Myocyte (in vitro differentiated cells): Measurements from ENCODE around the gene INHBE. TPM values are rescaled to one million over a fixed set of nuclear protein-coding genes. Genes with fewer than 3 reads are reported as not detected.
A peak's percentile ranks its signal among the peaks of the same experiment; 100 is the strongest.
"Not testable (repeated sequence)": the region's sequence is repeated elsewhere in the genome, so short reads cannot be mapped to it uniquely, and the experiment has no call there.

Experiments
- DNase-seq: peaks from one replicate; pipeline ENCODE4 v3.0.0-alpha.2; 2012; ENCODE audit warnings: low read depth
- polyA plus RNA-seq: library from polyadenylated mRNA; unstranded; fragments of >200 nt; gene quantifications from one replicate; pipeline ENCODE4 v1.2.1, GENCODE V29; 2012; ENCODE audit warnings: missing spikeins
- total RNA-seq: library from RNA; depleted of rRNA; stranded (reverse); fragments of >200 nt; gene quantifications from 2 replicates; pipeline ENCODE4 v1.2.3, GENCODE V29; 2014

The INHBE gene
- 12.2 and 15.7 TPM in 2 replicates for total RNA-seq
- polyA plus RNA-seq, result 16.6 TPM

- peak; percentile 97 for DNase-seq
Measured at GRCh38 chr12:57454566-57455373, at the start of gene INHBE. Gene INHBE (plus strand): TSS chr12:57455307. CDS start chr12:57455537, 230 bp downstream.

GRCh38 chr12:57410534-57410933 is 44.6 kb upstream of the INHBE start:
- DNase-seq, result no peak

- DNase-seq, result peak; percentile 34
Measured at GRCh38 chr12:57414160-57414559, 40.9 kb upstream of the INHBE start.

GRCh38 chr12:57415088-57415487 is 40.0 kb upstream of the INHBE start:
- no peak for DNase-seq

- peak; percentile 14 for DNase-seq
Measured at GRCh38 chr12:57416039-57416996, 38.8 kb upstream of the INHBE start.

- no peak for DNase-seq
Measured at GRCh38 chr12:57418255-57418654, 36.9 kb upstream of the INHBE start.

- DNase-seq, result no peak
Measured at GRCh38 chr12:57419495-57419894, 35.6 kb upstream of the INHBE start.

- no peak for DNase-seq
Measured at GRCh38 chr12:57420482-57420881, 34.6 kb upstream of the INHBE start.

- not testable (repeated sequence) for DNase-seq
Measured at GRCh38 chr12:57426948-57427347, 28.2 kb upstream of the INHBE start.

- DNase-seq, result no peak
Measured at GRCh38 chr12:57428965-57429364, 26.1 kb upstream of the INHBE start.

- no peak for DNase-seq
Measured at GRCh38 chr12:57429473-57430111, 25.5 kb upstream of the INHBE start.

- DNase-seq, result no peak
Measured at GRCh38 chr12:57430112-57430930, 24.8 kb upstream of the INHBE start.

GRCh38 chr12:57430931-57431566 is 24.1 kb upstream of the INHBE start, which contains the start of gene R3HDM2:
Gene R3HDM2 (minus strand): TSS chr12:57431043. CDS start chr12:57310428, 120,615 bp downstream.
- peak; percentile 94 for DNase-seq

GRCh38 chr12:57431654-57432188 is 23.4 kb upstream of the INHBE start:
- no peak for DNase-seq

GRCh38 chr12:57433370-57433769 is 21.7 kb upstream of the INHBE start:
- DNase-seq, result no peak

- DNase-seq, result peak; percentile 10
Measured at GRCh38 chr12:57434517-57435223, 20.4 kb upstream of the INHBE start, which contains the start of gene INHBC. Gene INHBC (plus strand): TSS chr12:57434784. CDS start chr12:57434887, 103 bp downstream.

GRCh38 chr12:57435293-57435692 is 19.8 kb upstream of the INHBE start:
- DNase-seq, result no peak

GRCh38 chr12:57438400-57438799 is 16.7 kb upstream of the INHBE start:
- no peak for DNase-seq

- no peak for DNase-seq
Measured at GRCh38 chr12:57439762-57440266, 15.3 kb upstream of the INHBE start.
